HepG2 (cell line): Measurements from ENCODE around the gene SAPCD1. TPM values are rescaled to one million over a fixed set of nuclear protein-coding genes. Genes with fewer than 3 reads are reported as not detected.

Experiments
- ADNP ChIP-seq: sonication (generic); formaldehyde crosslinking; IDR thresholded peaks from 2 replicates; pipeline ENCODE4 v1.4.0; 2020; ENCODE audit warnings: missing genetic modification reagents
- ATRX ChIP-seq: sonication (generic); formaldehyde crosslinking; IDR thresholded peaks from 2 replicates; pipeline ENCODE4 v1.4.0; 2020; ENCODE audit warnings: missing genetic modification reagents, borderline replicate concordance
- DNMT3B ChIP-seq: conservative IDR thresholded peaks from 2 replicates; pipeline ENCODE4 v1.6.1; 2016; ENCODE audit warnings: missing biosample characterization, control low read depth
- ETV6 ChIP-seq: sonication (generic); formaldehyde crosslinking; conservative IDR thresholded peaks from 2 replicates; pipeline ENCODE4 v1.4.0; 2020; ENCODE audit warnings: missing genetic modification reagents
- GLI4 ChIP-seq: sonication (generic); formaldehyde crosslinking; IDR thresholded peaks from 2 replicates; pipeline ENCODE4 v1.5.1; 2020; ENCODE audit warnings: missing genetic modification reagents, mild to moderate bottlenecking, moderate library complexity, borderline replicate concordance
- KDM5B ChIP-seq: sonication (generic); formaldehyde crosslinking; IDR thresholded peaks from 2 replicates; pipeline ENCODE4 v1.4.0; 2020; ENCODE audit warnings: missing genetic modification reagents, mild to moderate bottlenecking, borderline replicate concordance
- NFATC3 ChIP-seq: sonication (generic); formaldehyde crosslinking; IDR thresholded peaks from 2 replicates; pipeline ENCODE4 v1.5.1; 2020; ENCODE audit warnings: mild to moderate bottlenecking, missing genetic modification reagents
- NRL ChIP-seq: sonication (generic); formaldehyde crosslinking; IDR thresholded peaks from 2 replicates; pipeline ENCODE4 v1.5.0; 2020; ENCODE audit warnings: missing genetic modification reagents, mild to moderate bottlenecking, moderate library complexity, borderline replicate concordance
- RBFOX2 ChIP-seq: fragments of 200-400 bp; formaldehyde crosslinking; IDR thresholded peaks from 2 replicates; pipeline ENCODE4 v1.6.1; 2017; ENCODE audit warnings: low read depth, mild to moderate bottlenecking, low read length
- RFX3 ChIP-seq: IDR thresholded peaks from 2 replicates; pipeline ENCODE4 v1.6.1; 2016; ENCODE audit warnings: missing biosample characterization, missing genetic modification reagents
- RXRA ChIP-seq: sonication (generic); formaldehyde crosslinking; IDR thresholded peaks from 2 replicates; pipeline ENCODE4 v1.5.1; 2020; ENCODE audit warnings: missing genetic modification reagents
- SMAD9 ChIP-seq: sonication (generic); formaldehyde crosslinking; IDR thresholded peaks from 2 replicates; pipeline ENCODE4 v1.5.1; 2020; ENCODE audit warnings: mild to moderate bottlenecking, missing genetic modification reagents
- XRCC5 ChIP-seq: fragments of 200-400 bp; formaldehyde crosslinking; optimal IDR thresholded peaks from 2 replicates; pipeline ENCODE3; 2017; ENCODE audit warnings: mild to moderate bottlenecking, low read length
- ZMYM3 ChIP-seq: sonication (generic); formaldehyde crosslinking; IDR thresholded peaks from 2 replicates; pipeline ENCODE4 v1.5.1; 2020; ENCODE audit warnings: mild to moderate bottlenecking, missing genetic modification reagents
- ZNF552 ChIP-seq: sonication (generic); formaldehyde crosslinking; IDR thresholded peaks from 2 replicates; pipeline ENCODE4 v1.9.0; 2022; ENCODE audit warnings: missing genetic modification reagents, mild to moderate bottlenecking, borderline replicate concordance
- ZNF775 ChIP-seq: sonication (generic); formaldehyde crosslinking; IDR thresholded peaks from 2 replicates; pipeline ENCODE4 v1.4.0; 2020; ENCODE audit warnings: missing genetic modification reagents, mild to moderate bottlenecking, moderate library complexity, borderline replicate concordance
- ZNF777 ChIP-seq: sonication (generic); formaldehyde crosslinking; IDR thresholded peaks from 2 replicates; pipeline ENCODE4 v1.4.0; 2020; ENCODE audit warnings: missing genetic modification reagents
- polyA plus RNA-seq, 8 experiments: library from polyadenylated mRNA; depleted of rRNA in 3 of 8; stranded (reverse) in 7 of 8; unstranded in 1 of 8; fragments of >200 nt; fragmentation: Illumina TruSeq in 4 of 8; extraction: Trizol in 4 of 8; gene quantifications; 2 replicates each; pipeline versions ENCODE4 v1.2.1 to v1.2.3, GENCODE V29; 2011 to 2016; ENCODE audit warnings: low read depth in 4 of 8, missing spikeins in 1 of 8, mixed read lengths in 1 of 8; ENCODE audit not compliant: insufficient read depth in 1 of 8
- total RNA-seq, 5 experiments: library from RNA; depleted of rRNA; stranded (reverse); fragments of >200 nt; fragmentation: Illumina TruSeq; extraction: Trizol; gene quantifications; 2 replicates each; pipeline ENCODE4 v1.2.3, GENCODE V29; 2016; ENCODE audit warnings: low read depth in 1 of 5
- TF ChIP-seq, protein P1 (sequence below): IDR thresholded peaks from 2 replicates; pipeline ENCODE4 v1.6.1; 2016; ENCODE audit warnings: missing compliant biosample characterization, missing genetic modification reagents, borderline replicate concordance
- TF ChIP-seq, protein P2 (sequence below): sonication (generic); formaldehyde crosslinking; IDR thresholded peaks from 2 replicates; pipeline ENCODE4 v1.8.0; 2022; ENCODE audit warnings: missing genetic modification reagents, low read depth, mild to moderate bottlenecking, borderline replicate concordance
- TF ChIP-seq, protein P3 (sequence below): sonication (generic); formaldehyde crosslinking; IDR thresholded peaks from 2 replicates; pipeline ENCODE4 v1.4.0; 2020; ENCODE audit warnings: missing genetic modification reagents, borderline replicate concordance
- TF ChIP-seq, protein P4 (sequence below): sonication (generic); formaldehyde crosslinking; IDR thresholded peaks from 2 replicates; pipeline ENCODE4 v1.9.0; 2022; ENCODE audit warnings: low read depth, missing genetic modification reagents

Gene SAPCD1
- total and polyA plus RNA-seq, 2 of the 13 experiments (the other 11 are each of a cell fraction or from before 2014, with no cell fraction given), result 2.5 to 3.9 TPM

DNA sequence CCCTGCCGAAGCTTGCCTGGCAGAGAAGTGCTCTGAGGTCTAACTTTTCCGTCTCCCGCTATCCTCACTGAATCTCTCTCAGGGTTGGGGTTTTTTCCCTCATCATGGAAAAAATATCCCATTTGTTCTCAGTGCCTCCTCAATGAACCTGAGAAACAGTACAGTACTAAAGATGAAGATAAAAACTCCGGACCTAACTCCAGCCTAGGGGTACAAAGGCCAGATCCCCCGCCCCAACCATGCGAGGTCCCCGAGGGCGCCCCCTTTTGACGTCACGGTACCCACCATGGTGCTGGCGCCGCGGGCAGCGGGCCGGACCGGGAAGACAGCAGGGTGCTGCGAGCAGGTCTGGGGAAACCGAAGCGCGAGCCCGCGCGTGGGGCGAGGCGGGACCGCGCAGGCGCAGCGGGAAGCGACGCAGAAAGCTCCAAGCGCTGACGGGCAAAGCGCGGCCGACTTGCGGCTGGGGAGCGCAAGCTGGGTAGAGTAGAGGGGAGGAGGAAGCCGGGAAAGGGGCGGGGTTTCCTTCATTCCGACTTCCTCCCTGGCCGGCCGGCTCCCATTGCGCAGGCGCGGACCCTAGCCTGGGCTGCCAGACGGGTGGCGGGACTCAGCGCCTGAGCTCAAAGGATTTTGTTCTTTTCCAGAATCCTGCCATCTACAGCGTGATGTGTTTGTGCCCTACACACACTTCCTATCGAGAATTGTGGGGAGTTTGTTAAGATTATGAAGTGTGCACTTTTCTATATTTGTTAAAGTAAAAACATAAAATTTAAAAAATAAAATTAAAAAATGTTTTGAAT lies 44.2 kb downstream of the SAPCD1 start, which contains the start of gene LSM2 (continued):
- TF ChIP-seq SMAD9, result peak; percentile 70; the same call in 1 of the 2 replicates
- TF ChIP-seq NFATC3, result peak; percentile 94; the same call in 1 of the 2 replicates
- peak; percentile 83; the same call in 1 of the 2 replicates for TF ChIP-seq ZNF552
- TF ChIP-seq ZMYM3 (CRISPR knock-in tag), result peak; percentile 91
- peak; percentile 89; the same call in 1 of the 2 replicates for TF ChIP-seq KDM5B (CRISPR knock-in tag)
- 0 out of 2 replicates have a peak, but pooled peaks have one; percentile 38 for TF ChIP-seq ADNP
- TF ChIP-seq NRL, result peak; percentile 92
- TF ChIP-seq, protein P1, sequence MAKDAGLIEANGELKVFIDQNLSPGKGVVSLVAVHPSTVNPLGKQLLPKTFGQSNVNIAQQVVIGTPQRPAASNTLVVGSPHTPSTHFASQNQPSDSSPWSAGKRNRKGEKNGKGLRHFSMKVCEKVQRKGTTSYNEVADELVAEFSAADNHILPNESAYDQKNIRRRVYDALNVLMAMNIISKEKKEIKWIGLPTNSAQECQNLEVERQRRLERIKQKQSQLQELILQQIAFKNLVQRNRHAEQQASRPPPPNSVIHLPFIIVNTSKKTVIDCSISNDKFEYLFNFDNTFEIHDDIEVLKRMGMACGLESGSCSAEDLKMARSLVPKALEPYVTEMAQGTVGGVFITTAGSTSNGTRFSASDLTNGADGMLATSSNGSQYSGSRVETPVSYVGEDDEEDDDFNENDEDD (CRISPR knock-in tag), result peak; percentile 88
- TF ChIP-seq, protein P2, sequence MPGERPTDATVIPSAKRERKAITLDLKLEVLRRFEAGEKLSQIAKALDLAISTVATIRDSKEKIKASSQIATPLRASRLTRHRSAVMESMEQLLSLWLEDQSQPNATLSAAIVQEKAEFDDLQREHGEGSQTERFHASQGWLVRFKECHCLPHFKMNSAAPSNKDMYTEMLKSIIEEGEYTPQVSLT, result no peak
- TF ChIP-seq RFX3 (CRISPR knock-in tag), result no peak
- peak; percentile 85; the same call in 1 of the 2 replicates for TF ChIP-seq RXRA
- peak; percentile 97 for TF ChIP-seq RBFOX2
- TF ChIP-seq, protein P3, sequence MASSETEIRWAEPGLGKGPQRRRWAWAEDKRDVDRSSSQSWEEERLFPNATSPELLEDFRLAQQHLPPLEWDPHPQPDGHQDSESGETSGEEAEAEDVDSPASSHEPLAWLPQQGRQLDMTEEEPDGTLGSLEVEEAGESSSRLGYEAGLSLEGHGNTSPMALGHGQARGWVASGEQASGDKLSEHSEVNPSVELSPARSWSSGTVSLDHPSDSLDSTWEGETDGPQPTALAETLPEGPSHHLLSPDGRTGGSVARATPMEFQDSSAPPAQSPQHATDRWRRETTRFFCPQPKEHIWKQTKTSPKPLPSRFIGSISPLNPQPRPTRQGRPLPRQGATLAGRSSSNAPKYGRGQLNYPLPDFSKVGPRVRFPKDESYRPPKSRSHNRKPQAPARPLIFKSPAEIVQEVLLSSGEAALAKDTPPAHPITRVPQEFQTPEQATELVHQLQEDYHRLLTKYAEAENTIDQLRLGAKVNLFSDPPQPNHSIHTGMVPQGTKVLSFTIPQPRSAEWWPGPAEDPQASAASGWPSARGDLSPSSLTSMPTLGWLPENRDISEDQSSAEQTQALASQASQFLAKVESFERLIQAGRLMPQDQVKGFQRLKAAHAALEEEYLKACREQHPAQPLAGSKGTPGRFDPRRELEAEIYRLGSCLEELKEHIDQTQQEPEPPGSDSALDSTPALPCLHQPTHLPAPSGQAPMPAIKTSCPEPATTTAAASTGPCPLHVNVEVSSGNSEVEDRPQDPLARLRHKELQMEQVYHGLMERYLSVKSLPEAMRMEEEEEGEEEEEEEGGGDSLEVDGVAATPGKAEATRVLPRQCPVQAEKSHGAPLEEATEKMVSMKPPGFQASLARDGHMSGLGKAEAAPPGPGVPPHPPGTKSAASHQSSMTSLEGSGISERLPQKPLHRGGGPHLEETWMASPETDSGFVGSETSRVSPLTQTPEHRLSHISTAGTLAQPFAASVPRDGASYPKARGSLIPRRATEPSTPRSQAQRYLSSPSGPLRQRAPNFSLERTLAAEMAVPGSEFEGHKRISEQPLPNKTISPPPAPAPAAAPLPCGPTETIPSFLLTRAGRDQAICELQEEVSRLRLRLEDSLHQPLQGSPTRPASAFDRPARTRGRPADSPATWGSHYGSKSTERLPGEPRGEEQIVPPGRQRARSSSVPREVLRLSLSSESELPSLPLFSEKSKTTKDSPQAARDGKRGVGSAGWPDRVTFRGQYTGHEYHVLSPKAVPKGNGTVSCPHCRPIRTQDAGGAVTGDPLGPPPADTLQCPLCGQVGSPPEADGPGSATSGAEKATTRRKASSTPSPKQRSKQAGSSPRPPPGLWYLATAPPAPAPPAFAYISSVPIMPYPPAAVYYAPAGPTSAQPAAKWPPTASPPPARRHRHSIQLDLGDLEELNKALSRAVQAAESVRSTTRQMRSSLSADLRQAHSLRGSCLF (CRISPR knock-in tag), result no peak
- TF ChIP-seq XRCC5, result peak; percentile 87
- TF ChIP-seq GLI4 (CRISPR knock-in tag), result no peak
- no peak for TF ChIP-seq ATRX (CRISPR knock-in tag)
- peak; percentile 66; the same call in 1 of the 2 replicates for TF ChIP-seq ETV6
- peak; percentile 66; the same call in 1 of the 2 replicates for TF ChIP-seq ZNF777 (CRISPR knock-in tag)
- peak; percentile 92 for TF ChIP-seq ZNF775 (CRISPR knock-in tag)
- 0 out of 2 replicates have a peak, but pooled peaks have one; percentile 21 for TF ChIP-seq DNMT3B (CRISPR knock-in tag)
- TF ChIP-seq, protein P4, sequence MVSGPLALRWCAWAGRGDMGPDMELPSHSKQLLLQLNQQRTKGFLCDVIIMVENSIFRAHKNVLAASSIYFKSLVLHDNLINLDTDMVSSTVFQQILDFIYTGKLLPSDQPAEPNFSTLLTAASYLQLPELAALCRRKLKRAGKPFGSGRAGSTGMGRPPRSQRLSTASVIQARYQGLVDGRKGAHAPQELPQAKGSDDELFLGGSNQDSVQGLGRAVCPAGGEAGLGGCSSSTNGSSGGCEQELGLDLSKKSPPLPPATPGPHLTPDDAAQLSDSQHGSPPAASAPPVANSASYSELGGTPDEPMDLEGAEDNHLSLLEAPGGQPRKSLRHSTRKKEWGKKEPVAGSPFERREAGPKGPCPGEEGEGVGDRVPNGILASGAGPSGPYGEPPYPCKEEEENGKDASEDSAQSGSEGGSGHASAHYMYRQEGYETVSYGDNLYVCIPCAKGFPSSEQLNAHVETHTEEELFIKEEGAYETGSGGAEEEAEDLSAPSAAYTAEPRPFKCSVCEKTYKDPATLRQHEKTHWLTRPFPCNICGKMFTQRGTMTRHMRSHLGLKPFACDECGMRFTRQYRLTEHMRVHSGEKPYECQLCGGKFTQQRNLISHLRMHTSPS (CRISPR knock-in tag), result peak; percentile 83
